GM19397 (cell line): ENCODE results near the gene ZNF521.

Experiments
- ATAC-seq: cut with Tn5 transposase; IDR thresholded peaks from one replicate; pipeline ENCODE4 v1.9.1; 2021; ENCODE audit warnings: mild to moderate bottlenecking, moderate library complexity; ENCODE audit not compliant: unreplicated experiment

ZNF521 gene

DNA sequence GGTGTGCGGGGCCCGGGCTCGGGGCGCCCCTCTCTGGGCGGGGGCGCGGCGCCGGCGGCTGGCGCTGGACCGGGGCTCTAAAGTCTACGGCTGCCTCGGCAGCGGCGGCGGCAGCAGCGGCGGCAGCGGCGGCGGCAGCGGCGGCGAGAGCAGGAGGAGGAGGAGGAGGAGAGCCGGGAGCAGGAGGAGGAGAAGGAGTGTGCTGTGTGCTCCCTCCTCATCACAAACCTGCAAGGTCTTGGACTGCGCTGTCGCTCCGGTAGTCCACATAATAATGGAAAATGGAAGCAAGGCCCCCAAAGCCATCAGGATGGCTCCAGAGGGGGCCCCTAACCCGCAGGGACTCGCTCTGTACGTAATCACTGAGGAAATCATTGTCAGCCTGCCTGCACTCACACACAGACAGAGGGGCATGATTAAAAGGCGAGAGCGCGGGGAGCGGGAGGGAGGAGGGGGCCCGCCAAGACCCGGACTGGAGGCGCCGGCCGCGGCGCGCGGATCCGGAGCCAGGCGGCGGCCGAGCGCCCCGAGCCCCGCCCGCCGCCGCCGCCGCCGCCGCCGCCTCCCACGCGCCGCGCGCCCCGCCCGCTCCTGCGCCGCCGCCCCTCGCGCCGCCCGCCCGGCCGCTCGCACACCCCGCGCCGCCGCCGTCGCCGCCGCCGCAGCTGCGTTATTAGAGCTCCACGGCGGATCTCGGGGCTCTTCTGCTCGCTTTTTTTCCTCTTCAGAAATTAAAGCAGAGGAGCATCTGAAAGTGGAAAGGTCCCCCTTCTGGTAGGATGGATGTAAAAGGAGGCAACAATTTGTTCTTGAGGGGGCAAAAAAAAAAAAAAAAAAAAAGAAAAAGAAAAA is at the start of gene ZNF521:
TSS of gene ZNF521 (minus strand) at position 390 of the 852 bp plus-strand sequence. CDS start 1,220 bp downstream, outside the sequence.
- ATAC-seq, result peak; percentile 81

GRCh38 chr18:25399554-25399953 is 47.6 kb upstream of the ZNF521 start:
- no peak for ATAC-seq

- no peak for ATAC-seq
Measured at GRCh38 chr18:25392192-25392591, 40.2 kb upstream of the ZNF521 start.

DNA sequence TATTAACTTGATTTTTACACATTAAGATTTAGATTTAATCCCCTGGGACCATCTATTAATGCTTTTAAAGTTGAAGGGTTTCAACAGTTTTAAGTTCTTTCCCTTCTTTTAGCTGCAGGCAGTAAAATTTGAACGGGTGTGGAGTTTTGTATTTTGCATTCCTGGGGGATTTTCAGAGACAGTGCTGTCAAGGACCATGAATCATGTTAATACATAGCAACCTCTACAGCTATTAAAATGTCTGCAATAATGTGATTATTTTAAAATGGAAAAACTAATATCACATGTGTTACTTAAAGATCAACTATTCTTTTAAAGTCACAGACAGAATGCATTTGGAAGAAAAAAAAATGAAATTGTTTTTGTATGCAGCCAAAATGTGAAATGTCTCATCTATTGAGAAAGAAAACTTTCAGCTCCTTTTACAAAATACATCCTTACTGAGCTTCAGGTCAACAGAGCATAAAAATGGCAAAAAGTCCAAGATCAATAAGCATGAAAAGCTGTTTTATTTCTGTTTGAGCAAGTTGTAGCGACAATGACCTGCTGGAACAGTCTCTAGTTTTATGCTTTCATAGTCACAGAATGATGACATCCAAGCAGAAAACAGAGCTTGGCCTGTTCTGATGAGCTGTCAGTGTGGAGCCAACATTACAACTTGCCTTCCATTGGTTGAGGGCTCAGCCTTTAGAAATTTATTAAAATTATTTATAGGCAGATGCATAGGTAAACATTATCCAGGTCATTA is 21.6 kb upstream of the ZNF521 start:
- ATAC-seq, result no peak

GRCh38 chr18:25370391-25370790 is 18.4 kb upstream of the ZNF521 start:
- ATAC-seq, result no peak

DNA sequence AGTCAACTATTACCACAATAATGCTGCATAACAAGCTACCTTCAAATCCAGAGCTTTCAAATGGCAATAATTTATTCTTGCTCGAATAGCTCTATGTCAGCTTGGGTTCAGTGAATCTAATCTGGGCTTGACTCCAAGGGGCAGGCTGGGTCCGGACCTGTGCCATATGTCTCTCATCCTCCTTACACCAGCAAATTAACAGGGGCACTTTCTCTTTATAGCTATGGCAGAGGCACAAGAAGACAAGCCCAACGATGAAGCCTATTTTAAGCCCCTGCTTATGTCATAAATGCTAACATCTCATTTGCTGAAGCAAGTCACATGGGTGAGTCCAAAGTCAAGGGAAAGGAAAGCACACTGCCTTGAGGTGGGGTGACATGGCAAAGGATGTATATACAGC is 13.3 kb upstream of the ZNF521 start:
- ATAC-seq, result no peak

- ATAC-seq, result no peak
Measured at GRCh38 chr18:25364732-25365131, 12.8 kb upstream of the ZNF521 start.

DNA sequence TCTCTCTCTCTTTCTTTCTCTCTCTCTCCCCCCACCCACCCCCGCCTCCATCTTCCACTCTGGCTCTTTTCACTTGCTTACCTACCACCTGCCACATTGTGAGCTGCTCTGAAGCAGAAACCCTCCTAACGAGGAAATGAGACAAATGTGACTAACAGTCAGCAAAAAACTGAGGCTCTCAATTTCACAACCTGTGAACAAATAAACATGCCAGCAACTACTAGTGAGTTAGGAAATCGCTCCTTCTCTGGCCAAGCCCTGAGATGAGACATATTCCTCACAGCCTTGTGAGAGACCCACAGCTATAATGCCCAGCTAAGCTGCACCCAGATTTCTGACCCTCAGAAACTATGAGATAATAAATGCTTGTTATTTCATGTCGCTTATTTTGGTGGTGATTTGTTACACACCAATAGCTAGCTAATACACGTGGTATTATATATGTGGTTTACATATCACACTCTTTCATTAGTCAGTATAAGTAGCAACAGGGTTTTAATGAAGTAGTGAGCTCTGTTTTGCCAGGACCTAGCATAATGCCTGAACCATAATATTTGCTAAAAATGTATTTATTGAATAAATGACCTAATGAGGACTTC is 8.4 kb upstream of the ZNF521 start:
- no peak for ATAC-seq

- ATAC-seq, result no peak
Measured at GRCh38 chr18:25353080-25353479, 1.1 kb upstream of the ZNF521 start.

DNA sequence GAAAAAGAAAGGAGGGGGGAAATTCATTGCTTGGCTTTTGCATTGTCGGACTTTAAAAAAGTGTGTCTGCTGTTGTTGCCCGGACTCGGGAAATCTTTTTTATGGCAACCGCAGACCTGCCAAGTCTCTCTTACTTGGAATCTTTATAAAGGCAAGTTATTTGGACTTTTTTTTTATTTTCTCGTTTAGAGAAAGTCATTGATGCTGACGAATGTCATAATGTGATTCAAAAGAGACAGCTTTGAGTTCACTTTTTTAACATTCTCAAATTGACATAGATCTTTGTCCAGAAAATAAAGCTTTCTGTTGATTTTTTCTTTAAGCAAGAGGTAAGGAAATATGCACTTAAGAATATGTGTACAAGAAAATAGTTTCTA is 651 bp upstream of the ZNF521 start:
- ATAC-seq, result no peak

DNA sequence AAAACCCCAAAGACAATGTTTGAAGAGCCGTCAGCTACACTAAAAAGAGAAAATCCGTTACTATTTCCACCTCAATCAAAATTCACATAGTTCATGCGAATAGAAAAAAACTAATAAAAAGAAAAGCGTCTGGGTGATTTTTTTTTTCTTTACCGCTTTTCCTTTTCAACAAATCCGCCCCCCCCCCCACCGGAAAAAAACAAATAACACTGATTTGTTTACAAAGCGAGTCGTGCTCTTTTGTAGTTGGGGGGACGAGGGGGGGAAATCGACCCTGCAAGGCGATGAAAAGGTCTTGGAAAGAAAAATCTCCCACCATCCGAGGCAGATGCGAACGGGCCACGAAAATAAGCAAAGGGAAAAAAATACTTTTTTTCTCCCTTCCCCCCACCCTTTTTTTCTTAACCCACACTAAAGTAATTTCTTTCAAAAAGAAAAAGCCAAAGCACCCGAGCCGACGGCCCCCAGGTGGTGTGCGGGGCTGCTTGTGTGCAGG is 638 bp downstream of the ZNF521 start:
- ATAC-seq, result no peak

DNA sequence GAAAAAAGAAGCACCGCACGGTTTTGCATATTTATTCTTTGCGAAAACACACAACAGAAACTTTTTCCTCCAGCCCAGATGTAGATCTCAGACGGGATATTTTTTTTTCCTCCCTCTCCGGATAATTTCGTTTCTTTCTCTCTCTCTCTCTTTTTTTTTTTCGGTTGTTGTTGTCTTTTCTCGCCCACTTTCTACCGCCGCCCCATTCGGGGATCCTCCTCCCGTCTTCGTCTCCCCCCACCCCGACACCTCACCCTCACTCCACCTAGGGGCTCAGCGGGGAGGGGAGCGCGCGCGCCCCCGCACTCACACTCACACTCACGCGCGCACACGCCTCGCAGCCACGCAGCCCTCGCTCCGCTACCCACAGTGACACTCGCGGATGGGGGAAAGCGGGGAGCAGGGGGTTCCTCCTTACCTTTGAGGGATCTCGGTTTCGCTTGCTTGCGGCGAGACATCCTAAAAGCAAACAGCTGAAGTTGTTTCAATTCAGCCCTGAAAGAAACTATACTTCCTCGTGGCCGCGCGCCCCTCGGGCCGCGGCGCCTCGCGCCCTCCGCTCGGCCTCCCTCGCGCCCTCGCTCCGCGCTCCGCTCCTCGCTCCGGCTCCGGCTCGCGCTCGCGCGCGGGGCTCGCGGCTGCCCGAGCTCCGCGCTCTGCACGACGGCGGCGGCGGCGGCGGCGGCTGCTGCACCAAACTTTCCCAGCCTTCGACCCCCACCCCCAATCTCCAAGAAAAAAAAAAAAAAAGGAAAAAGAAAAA is 1.3 kb downstream of the ZNF521 start:
- ATAC-seq, result peak; percentile 37

DNA sequence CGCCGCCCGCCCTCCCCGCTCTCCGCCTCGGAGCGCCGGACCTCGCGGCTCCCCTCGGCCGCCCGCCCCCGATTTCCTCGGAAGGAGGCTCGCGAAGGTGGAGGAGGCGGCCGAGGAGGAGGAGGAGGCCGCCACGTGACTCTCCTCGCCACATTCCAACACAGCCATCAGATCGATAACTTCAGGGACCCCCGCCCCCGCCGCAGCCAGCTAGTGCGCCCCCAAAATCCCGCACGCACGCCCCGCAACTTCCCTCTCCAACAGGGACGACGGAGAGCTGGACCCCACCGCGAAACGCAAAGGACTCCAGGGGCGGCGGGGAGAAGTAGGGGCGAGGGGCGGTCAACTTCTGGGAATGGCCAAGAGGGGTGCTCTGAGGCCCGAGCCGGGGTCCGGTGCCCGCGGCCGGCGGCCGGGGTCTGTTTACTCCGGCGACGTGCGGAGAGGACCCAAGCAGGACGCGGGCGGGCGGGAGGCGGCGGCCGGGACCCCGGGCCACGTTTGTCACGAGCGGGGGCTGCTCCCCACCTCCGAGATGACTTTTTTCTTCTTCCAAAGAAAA is 2.0 kb downstream of the ZNF521 start:
- ATAC-seq, result no peak

- ATAC-seq, result no peak
Measured at GRCh38 chr18:25349131-25349925, 2.6 kb downstream of the ZNF521 start.

GRCh38 chr18:25348386-25349130 is 3.4 kb downstream of the ZNF521 start:
- no peak for ATAC-seq

DNA sequence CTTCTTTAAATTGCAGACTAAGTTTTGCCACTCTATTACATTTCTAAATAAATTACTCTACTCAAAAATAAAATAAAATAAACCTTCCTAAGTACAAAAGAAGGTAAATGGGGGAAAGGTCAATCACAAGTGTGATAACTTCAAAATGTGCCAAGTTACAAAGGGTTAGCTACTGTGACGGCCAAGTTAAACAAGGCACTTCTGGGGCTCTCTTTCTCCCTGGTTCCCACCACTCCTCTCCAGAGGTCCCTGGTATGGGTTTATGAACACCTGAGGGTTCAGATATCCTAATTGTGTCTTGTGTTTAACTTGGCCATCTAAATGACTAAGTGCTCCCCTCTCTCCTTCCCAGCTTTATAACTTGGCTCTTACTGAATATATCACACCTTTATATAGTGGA is 5.4 kb downstream of the ZNF521 start:
- no peak for ATAC-seq

- ATAC-seq, result no peak
Measured at GRCh38 chr18:25345081-25345866, 6.7 kb downstream of the ZNF521 start.

- no peak for ATAC-seq
Measured at GRCh38 chr18:25341831-25342230, 10.1 kb downstream of the ZNF521 start.
